Measurements from ENCODE around the gene ARFGAP1. TPM values are rescaled to one million over a fixed set of nuclear protein-coding genes. Genes with fewer than 3 reads are reported as not detected.
"Not testable (repeated sequence)": the region's sequence is repeated elsewhere in the genome, so short reads cannot be mapped to it uniquely, and the experiment has no call there.

The ARFGAP1 gene
- total and polyA plus RNA-seq, 2 of the 4 experiments (the other 2 are of a cell fraction), result 59.1 to 194 TPM

DNA sequence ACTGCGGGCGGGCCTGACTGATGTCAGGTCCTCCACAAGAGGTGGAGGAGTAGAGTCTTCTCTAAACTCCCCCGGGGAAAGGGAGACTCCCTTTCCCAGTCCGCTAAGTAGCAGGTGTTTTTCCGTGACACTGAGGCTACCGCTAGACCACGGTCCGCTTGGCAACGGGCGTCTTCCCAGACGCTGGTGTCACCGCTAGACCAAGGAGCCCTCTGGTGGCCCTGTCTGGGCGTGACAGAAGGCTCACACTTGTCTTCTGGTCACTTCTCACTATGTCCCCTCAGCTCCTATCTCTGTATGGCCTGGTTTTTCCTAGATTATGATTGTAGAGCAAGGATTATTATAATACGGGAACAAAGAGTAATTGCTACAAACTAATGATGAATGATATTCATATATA is 21.3 kb upstream of the ARFGAP1 start:
- ATAC-seq (ENCODE audit: low read depth); H3K36me3 ChIP-seq (ENCODE audit: control insufficient read depth, insufficient read depth, low read length); H3K4me3 ChIP-seq (ENCODE audit: insufficient read depth, low read depth, low read length); H3K4me1 ChIP-seq (ENCODE audit: control insufficient read depth, insufficient read depth, low read length); H3K14ac ChIP-seq (replicated peaks; ENCODE audit: low read depth, low read length); BruUV-seq (replicated peaks); POLR2A ChIA-PET (ENCODE audit: unreplicated experiment); H4K91ac ChIP-seq (ENCODE audit: insufficient read depth, low read depth, low read length); H3K23ac ChIP-seq (ENCODE audit: low read depth, low read length); in situ Hi-C loops (cut with MboI; ENCODE audit: low sequenced_read_pairs); H2AK5ac ChIP-seq (ENCODE audit: low read depth, low read length); H3K9me1 ChIP-seq (ENCODE audit: insufficient read depth, low read length); H2AFZ ChIP-seq (replicated peaks; ENCODE audit: low read length, poor library complexity); H4K5ac ChIP-seq (ENCODE audit: low read depth, low read length); H2BK5ac ChIP-seq (ENCODE audit: low read depth, low read length, poor library complexity, severe bottlenecking); H4K20me1 ChIP-seq (ENCODE audit: insufficient read depth, low read length); H3K9me3 ChIP-seq (ENCODE audit: control insufficient read depth, insufficient read depth, low read length); H3K4ac ChIP-seq (ENCODE audit: low read depth, low read length); H4K8ac ChIP-seq (ENCODE audit: low read depth in 2 of 2, low read length in 2 of 2); H2BK120ac ChIP-seq (ENCODE audit: low read depth, low read length); H3K56ac ChIP-seq (ENCODE audit: extremely low read depth, insufficient read depth, low read length); dilution Hi-C loops (cut with HindIII; ENCODE audit: low sequenced_read_pairs, unreplicated experiment); H3K27ac ChIP-seq (ENCODE audit: insufficient read depth, low read length); H2AK9ac ChIP-seq (replicated peaks; ENCODE audit: low read depth, low read length, poor library complexity); H2BK20ac ChIP-seq (ENCODE audit: low read depth, low read length); H3K9ac ChIP-seq (ENCODE audit: low read depth, low read length); H3K79me1 ChIP-seq (ENCODE audit: low read depth in 1 of 2, low read length in 2 of 2); H2BK15ac ChIP-seq (ENCODE audit: low read depth, low read length); H3K4me2 ChIP-seq (ENCODE audit: low read depth, low read length); H3K18ac ChIP-seq (ENCODE audit: low read depth, low read length); DNase-seq: not testable (repeated sequence)
- H3K27me3 ChIP-seq (ENCODE audit: control insufficient read depth, insufficient read depth, low read length), result peaks cover 65% of the 10 kb centered on the region
- CTCF ChIA-PET, result interaction anchor here (0.6 to 2.8 kb wide), 2 partner anchors 28 to 116 kb away, joined by 4 to 13 read pairs; no protein-coding TSS in a partner anchor
- no CpG with 5 or more reads among the region's 14 CpGs for WGBS, 2 experiments (ENCODE audit: extremely low coverage in 2 of 2, insufficient read length in 1 of 2)
- intact Hi-C loops (cut with micrococcal nuclease), result loop anchor here (1.0 kb wide), 1 partner anchor 28 kb away; no protein-coding TSS in a partner anchor
- TF ChIP-seq RAD21 (IDR thresholded peaks at IDR 0.05; ENCODE audit: low read length) (peak; percentile 30), SMC3 (IDR thresholded peaks at IDR 0.05; ENCODE audit: low read depth, low read length) (peak; percentile 33)
- TF ChIP-seq, protein P1, sequence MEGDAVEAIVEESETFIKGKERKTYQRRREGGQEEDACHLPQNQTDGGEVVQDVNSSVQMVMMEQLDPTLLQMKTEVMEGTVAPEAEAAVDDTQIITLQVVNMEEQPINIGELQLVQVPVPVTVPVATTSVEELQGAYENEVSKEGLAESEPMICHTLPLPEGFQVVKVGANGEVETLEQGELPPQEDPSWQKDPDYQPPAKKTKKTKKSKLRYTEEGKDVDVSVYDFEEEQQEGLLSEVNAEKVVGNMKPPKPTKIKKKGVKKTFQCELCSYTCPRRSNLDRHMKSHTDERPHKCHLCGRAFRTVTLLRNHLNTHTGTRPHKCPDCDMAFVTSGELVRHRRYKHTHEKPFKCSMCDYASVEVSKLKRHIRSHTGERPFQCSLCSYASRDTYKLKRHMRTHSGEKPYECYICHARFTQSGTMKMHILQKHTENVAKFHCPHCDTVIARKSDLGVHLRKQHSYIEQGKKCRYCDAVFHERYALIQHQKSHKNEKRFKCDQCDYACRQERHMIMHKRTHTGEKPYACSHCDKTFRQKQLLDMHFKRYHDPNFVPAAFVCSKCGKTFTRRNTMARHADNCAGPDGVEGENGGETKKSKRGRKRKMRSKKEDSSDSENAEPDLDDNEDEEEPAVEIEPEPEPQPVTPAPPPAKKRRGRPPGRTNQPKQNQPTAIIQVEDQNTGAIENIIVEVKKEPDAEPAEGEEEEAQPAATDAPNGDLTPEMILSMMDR (conservative IDR thresholded peaks at IDR 0.05; ENCODE audit: low read depth, low read length), result peak; percentile 34
